ENCODE data around the gene CHRM4. TPM values are rescaled to one million over a fixed set of nuclear protein-coding genes. Genes with fewer than 3 reads are reported as not detected.
"Not testable (repeated sequence)": the region's sequence is repeated elsewhere in the genome, so short reads cannot be mapped to it uniquely, and the experiment has no call there.

CHRM4 gene
- total RNA-seq, 2 donors from 2014 or later, result 0.26 to 0.63 TPM

DNA sequence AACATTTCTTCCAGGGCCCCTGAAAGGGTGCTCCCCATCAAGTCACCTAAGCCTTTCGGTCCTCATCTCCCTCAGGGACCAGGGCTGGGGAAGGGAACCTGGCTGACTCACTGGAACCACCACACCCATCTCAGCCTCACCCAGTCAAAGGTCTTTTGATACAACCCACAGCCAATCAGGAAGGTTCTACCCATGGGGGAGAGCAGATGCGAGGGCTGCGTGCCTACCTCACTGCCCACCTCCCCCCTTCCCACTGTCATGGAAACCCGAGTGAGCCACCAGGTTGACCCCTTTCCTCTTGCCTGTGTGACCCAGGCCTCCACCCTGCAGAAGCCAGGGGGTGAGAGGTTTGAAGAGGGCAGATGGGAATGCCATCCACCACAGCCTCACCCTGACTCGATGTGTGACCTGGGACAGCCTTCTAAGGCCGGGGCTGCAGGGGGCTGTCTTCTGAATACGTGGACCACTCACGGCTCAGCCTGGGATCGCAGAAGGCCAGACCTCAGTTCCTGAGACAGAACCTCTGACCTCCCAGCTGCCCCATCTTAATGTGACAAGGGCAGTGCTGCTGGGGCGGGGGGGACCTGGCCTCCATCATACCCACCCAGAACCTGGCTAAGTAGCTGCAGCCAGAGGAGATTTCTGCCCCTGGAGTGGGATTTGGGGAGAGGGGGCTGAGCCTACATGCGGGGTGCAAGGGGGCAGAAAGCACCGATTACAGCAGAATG is 7.4 kb downstream of the CHRM4 start:
- ATAC-seq (replicated peaks in 1 of 2), result no peak
- H3K4me3 Mint-ChIP-seq, result no peak overlapping the region
- H3K27ac Mint-ChIP-seq, result no peak overlapping the region
- peaks cover 23% of the 10 kb centered on the region for H3K4me1 Mint-ChIP-seq (ENCODE audit: low read depth)
- no peaks in the 10 kb centered on the region for H3K36me3 Mint-ChIP-seq (ENCODE audit: insufficient read depth in 2 of 2)
- no peaks in the 10 kb centered on the region for H3K9me3 Mint-ChIP-seq
- H3K27me3 Mint-ChIP-seq (ENCODE audit: low read depth), result peaks cover 56% of the 10 kb centered on the region
- DNase-seq, result no peak

GRCh38 chr11:46383404-46383758 is 8.2 kb downstream of the CHRM4 start:
- Mint-ChIP-seq H3K9me3 (no peaks in the 10 kb centered on the region), H3K4me3 (no peak overlapping the region), H3K4me1 (ENCODE audit: low read depth) (peaks cover 20% of the 10 kb centered on the region), H3K27ac (no peak overlapping the region), H3K36me3 (ENCODE audit: insufficient read depth in 2 of 2) (no peaks in the 10 kb centered on the region), H3K27me3 (ENCODE audit: low read depth) (peaks cover 48% of the 10 kb centered on the region)
- no peak for ATAC-seq (replicated peaks in 1 of 2)
- no peak for DNase-seq

GRCh38 chr11:46382646-46383403 is 8.8 kb downstream of the CHRM4 start:
- ATAC-seq (replicated peaks in 1 of 2) (no peak), DNase-seq (no peak)
- H3K4me3 Mint-ChIP-seq, result peak overlapping the region in 1 of 2 donors; percentile 38
- H3K36me3 Mint-ChIP-seq (ENCODE audit: insufficient read depth in 2 of 2), result peaks cover 0 to 4% of the 10 kb centered on the region in 2 donors
- H3K27me3 Mint-ChIP-seq (ENCODE audit: low read depth), result peaks cover 43% of the 10 kb centered on the region
- H3K9me3 Mint-ChIP-seq, result peaks cover 0 to under 1% of the 10 kb centered on the region in 2 donors
- H3K4me1 Mint-ChIP-seq (ENCODE audit: low read depth), result peaks cover 15% of the 10 kb centered on the region
- no peak overlapping the region for H3K27ac Mint-ChIP-seq

GRCh38 chr11:46381819-46382645 is 9.5 kb downstream of the CHRM4 start:
- Mint-ChIP-seq H3K27me3 (ENCODE audit: low read depth) (peaks cover 35% of the 10 kb centered on the region), H3K4me1 (ENCODE audit: low read depth) (peaks cover 15% of the 10 kb centered on the region), H3K27ac (no peak overlapping the region), H3K4me3 (peak overlapping the region; percentile 85 to 90), H3K9me3 (peaks cover 0 to 1% of the 10 kb centered on the region in 2 donors), H3K36me3 (ENCODE audit: insufficient read depth in 2 of 2) (peaks cover 3 to 11% of the 10 kb centered on the region in 2 donors)
- peak; percentile 28 to 41 for DNase-seq
- peak; percentile 4 to 13 for ATAC-seq (replicated peaks in 1 of 2)

DNA sequence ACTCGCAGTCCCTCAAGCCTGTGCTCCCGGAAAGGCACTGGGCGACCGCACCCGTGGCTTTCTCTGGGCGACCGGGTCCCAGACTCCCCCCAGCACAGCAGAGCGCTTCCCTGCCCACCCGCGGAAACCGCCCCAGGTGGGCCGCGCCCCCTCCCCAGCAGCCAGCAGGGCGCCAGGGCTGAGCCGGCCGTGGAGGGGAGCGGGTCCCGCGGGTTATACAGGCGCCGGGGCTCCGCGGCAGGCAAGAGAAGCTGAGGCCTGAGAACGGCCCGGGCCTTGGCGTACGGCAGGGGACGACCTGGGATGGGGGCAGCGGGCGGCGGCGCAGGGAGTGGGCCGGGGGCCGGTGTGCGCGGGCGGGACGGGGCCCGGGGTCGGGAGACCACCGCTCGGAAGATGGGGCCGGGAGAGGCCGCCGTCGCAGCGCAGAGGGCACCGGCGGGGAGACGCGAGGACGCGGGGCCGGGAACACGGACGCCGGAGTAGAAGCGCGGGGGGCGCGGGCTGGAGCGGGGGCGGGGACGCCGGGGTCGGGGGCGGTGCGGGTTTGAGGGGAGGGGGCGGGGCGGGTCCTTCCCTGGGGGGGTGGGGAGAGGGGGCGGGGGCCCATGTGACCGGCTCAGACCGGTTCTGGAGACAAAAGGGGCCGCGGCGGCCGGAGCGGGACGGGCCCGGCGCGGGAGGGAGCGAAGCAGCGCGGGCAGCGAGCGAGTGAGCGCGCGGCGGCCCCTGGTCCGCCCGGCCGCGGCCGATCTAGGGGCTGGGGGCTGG is 10.3 kb downstream of the CHRM4 start, which contains the start of gene MDK:
Gene MDK, plus strand, starts transcription at position 622 of the 771 bp plus-strand sequence. CDS start 389 bp downstream, outside the sequence.
- Mint-ChIP-seq H3K4me1 (ENCODE audit: low read depth) (peaks cover 7% of the 10 kb centered on the region), H3K27ac (no peak within 1 kb of the TSS), H3K4me3 (peak within 1 kb of the TSS; percentile 85 to 90), H3K36me3 (ENCODE audit: insufficient read depth in 2 of 2) (peaks cover 3 to 11% of the 10 kb centered on the region in 2 donors), H3K9me3 (peaks cover 0 to 1% of the 10 kb centered on the region in 2 donors), H3K27me3 (ENCODE audit: low read depth) (peaks cover 27% of the 10 kb centered on the region)
- ATAC-seq (replicated peaks in 1 of 2), result peak; percentile 29 to 31
- peak; percentile 35 to 38 for DNase-seq

DNA sequence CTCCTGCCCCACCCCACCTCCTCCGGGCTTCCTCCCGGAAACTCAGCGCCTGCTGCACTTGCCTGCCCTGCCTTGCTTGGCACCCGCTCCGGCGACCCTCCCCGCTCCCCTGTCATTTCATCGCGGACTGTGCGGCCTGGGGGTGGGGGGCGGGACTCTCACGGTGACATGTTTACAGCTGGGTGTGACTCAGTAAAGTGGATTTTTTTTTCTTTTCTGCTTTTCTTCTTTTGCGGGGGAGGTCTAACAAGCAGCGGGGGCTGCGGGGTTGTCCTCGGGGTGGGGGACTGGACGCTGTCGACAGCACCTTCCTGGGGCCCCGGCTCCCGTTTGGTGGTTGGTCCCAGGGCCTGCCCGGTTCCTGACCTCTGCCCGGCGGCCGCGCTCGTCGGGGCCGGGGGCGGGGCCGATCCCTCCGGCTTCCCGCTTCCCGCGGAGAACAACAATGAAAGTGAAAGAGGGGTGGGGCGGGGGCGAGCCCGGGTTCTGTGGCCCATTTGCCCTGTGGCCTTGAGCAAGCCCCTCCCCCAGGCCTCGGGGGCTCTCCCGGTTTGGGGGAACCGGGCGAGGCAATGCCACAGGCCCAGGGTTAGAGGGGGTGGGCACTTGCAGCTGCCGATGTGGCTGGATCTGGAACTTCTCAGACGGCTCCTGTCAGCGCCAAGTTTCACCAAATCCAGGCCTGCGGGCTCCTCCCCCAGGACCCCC is 11.1 kb downstream of the CHRM4 start:
- Mint-ChIP-seq H3K27ac (peak overlapping the region; percentile 49), H3K36me3 (ENCODE audit: insufficient read depth in 2 of 2) (peaks cover 3 to 11% of the 10 kb centered on the region in 2 donors), H3K4me3 (peak overlapping the region; percentile 84 to 85), H3K27me3 (ENCODE audit: low read depth) (peaks cover 21% of the 10 kb centered on the region), H3K4me1 (ENCODE audit: low read depth) (peaks cover 6% of the 10 kb centered on the region), H3K9me3 (peaks cover 0 to 1% of the 10 kb centered on the region in 2 donors)
- DNase-seq (peak; percentile 75 to 79), ATAC-seq (replicated peaks in 1 of 2) (peak; percentile 64)

GRCh38 chr11:46379482-46380293 is 11.9 kb downstream of the CHRM4 start:
- Mint-ChIP-seq H3K36me3 (ENCODE audit: insufficient read depth in 2 of 2) (peaks cover 3 to 11% of the 10 kb centered on the region in 2 donors), H3K27me3 (ENCODE audit: low read depth) (peaks cover 13% of the 10 kb centered on the region), H3K4me3 (peak overlapping the region in 1 of 2 donors; percentile 57)
- not testable (repeated sequence) for H3K9me3 Mint-ChIP-seq; ATAC-seq (replicated peaks in 1 of 2); H3K4me1 Mint-ChIP-seq (ENCODE audit: low read depth); DNase-seq; H3K27ac Mint-ChIP-seq

- Mint-ChIP-seq H3K36me3 (ENCODE audit: insufficient read depth in 2 of 2) (peaks cover 3 to 11% of the 10 kb centered on the region in 2 donors), H3K4me1 (ENCODE audit: low read depth) (peaks cover 6% of the 10 kb centered on the region), H3K4me3 (no peak overlapping the region), H3K9me3 (peaks cover 0 to 1% of the 10 kb centered on the region in 2 donors), H3K27me3 (ENCODE audit: low read depth) (peaks cover 13% of the 10 kb centered on the region), H3K27ac (no peak overlapping the region)
- DNase-seq (no peak), ATAC-seq (replicated peaks in 1 of 2) (no peak)
These were observed 12.6 kb downstream of the CHRM4 start for GRCh38 chr11:46378811-46379481.

- no peak for DNase-seq
- no peak for ATAC-seq (replicated peaks in 1 of 2)
- Mint-ChIP-seq H3K4me1 (ENCODE audit: low read depth) (peaks cover 6% of the 10 kb centered on the region), H3K27me3 (ENCODE audit: low read depth) (peaks cover 6% of the 10 kb centered on the region), H3K36me3 (ENCODE audit: insufficient read depth in 2 of 2) (peaks cover 3 to 11% of the 10 kb centered on the region in 2 donors), H3K9me3 (peaks cover 0 to 1% of the 10 kb centered on the region in 2 donors), H3K27ac (no peak overlapping the region), H3K4me3 (no peak overlapping the region)
These were observed 13.3 kb downstream of the CHRM4 start for GRCh38 chr11:46378296-46378695.

GRCh38 chr11:46377831-46378230 is 13.7 kb downstream of the CHRM4 start:
- peaks cover 3 to 11% of the 10 kb centered on the region in 2 donors for H3K36me3 Mint-ChIP-seq (ENCODE audit: insufficient read depth in 2 of 2)
- H3K27me3 Mint-ChIP-seq (ENCODE audit: low read depth), result peaks cover 5% of the 10 kb centered on the region
- no peak for DNase-seq
- peaks cover 6% of the 10 kb centered on the region for H3K4me1 Mint-ChIP-seq (ENCODE audit: low read depth)
- peaks cover 0 to 1% of the 10 kb centered on the region in 2 donors for H3K9me3 Mint-ChIP-seq
- ATAC-seq (replicated peaks in 1 of 2), result no peak
- H3K27ac Mint-ChIP-seq, result no peak overlapping the region
- H3K4me3 Mint-ChIP-seq, result no peak overlapping the region

- H3K4me1 Mint-ChIP-seq (ENCODE audit: low read depth), result peaks cover 5% of the 10 kb centered on the region
- no peak for DNase-seq
- H3K9me3 Mint-ChIP-seq, result peaks cover 0 to 1% of the 10 kb centered on the region in 2 donors
- H3K36me3 Mint-ChIP-seq (ENCODE audit: insufficient read depth in 2 of 2), result peaks cover 3 to 11% of the 10 kb centered on the region in 2 donors
- no peak overlapping the region for H3K27ac Mint-ChIP-seq
- ATAC-seq (replicated peaks in 1 of 2), result no peak
- peaks cover 5% of the 10 kb centered on the region for H3K27me3 Mint-ChIP-seq (ENCODE audit: low read depth)
- no peak overlapping the region for H3K4me3 Mint-ChIP-seq
These were observed 14.3 kb downstream of the CHRM4 start for GRCh38 chr11:46377290-46377689.

All from activated T-cell treated with anti-CD3 and anti-CD28 coated beads, Interleukin-2, amount 50 U/mL, for 72 hours (primary cell).